Parathyroid adenoma (tissue), 2 donors: Measurements from ENCODE around the gene PHTF2.

Source experiments
- H2AFZ ChIP-seq: fragments of 300-600 bp; sonication (generic); one replicate; pipeline ENCODE4 v1.7.0; 2017; ENCODE audit warnings: antibody characterized with exemption, mild to moderate bottlenecking
- H3K27ac ChIP-seq: fragments of 300-600 bp; sonication (generic); one replicate; pipeline ENCODE4 v1.7.0; 2017
- H3K27me3 ChIP-seq: fragments of 300-600 bp; sonication (generic); one replicate; pipeline ENCODE4 v1.7.0; 2017; ENCODE audit warnings: low read length; ENCODE audit not compliant: control insufficient read depth, insufficient read depth
- H3K36me3 ChIP-seq: fragments of 300-600 bp; sonication (generic); one replicate; pipeline ENCODE4 v1.7.0; 2017; ENCODE audit warnings: low read length; ENCODE audit not compliant: control insufficient read depth, insufficient read depth
- H3K4me1 ChIP-seq: fragments of 300-600 bp; sonication (generic); one replicate; pipeline ENCODE4 v1.7.0; 2017; ENCODE audit warnings: control low read depth
- H3K4me2 ChIP-seq: fragments of 300-600 bp; sonication (generic); one replicate; pipeline ENCODE4 v1.7.0; 2017; ENCODE audit warnings: low read length
- H3K4me3 ChIP-seq: fragments of 300-600 bp; sonication (generic); one replicate; pipeline ENCODE4 v1.7.0; 2017; ENCODE audit warnings: low read depth, low read length
- H3K79me2 ChIP-seq: fragments of 300-600 bp; sonication (generic); one replicate; pipeline ENCODE4 v1.7.0; 2017; ENCODE audit warnings: control low read depth
- H3K9ac ChIP-seq: fragments of 300-600 bp; sonication (generic); one replicate; pipeline ENCODE4 v1.7.0; 2017; ENCODE audit warnings: mild to moderate bottlenecking
- H3K9me3 ChIP-seq: fragments of 300-600 bp; sonication (generic); one replicate; pipeline ENCODE4 v1.7.0; 2017; ENCODE audit warnings: low read length; ENCODE audit not compliant: control insufficient read depth
- CTCF ChIP-seq: fragments of 300-600 bp; sonication (generic); IDR thresholded peaks from one replicate; pipeline ENCODE4 v1.7.0; 2017; ENCODE audit warnings: antibody characterized with exemption, mild to moderate bottlenecking
- donor health status: primary hyperparathyroidism.

The PHTF2 gene

GRCh38 chr7:77935652-77936348 lies 137.2 kb downstream of the PHTF2 start:
- Histone ChIP-seq H3K9me3 (no peaks in the 10 kb centered on the region), H3K79me2 (no peaks in the 10 kb centered on the region), H3K36me3 (no peaks in the 10 kb centered on the region), H3K9ac (no peak overlapping the region), H3K27me3 (no peaks in the 10 kb centered on the region), H3K4me3 (no peak overlapping the region), H3K27ac (no peak overlapping the region), H2AFZ (no peak overlapping the region), H3K4me2 (no peak overlapping the region), H3K4me1 (no peaks in the 10 kb centered on the region)
- TF ChIP-seq CTCF = peak; percentile 27

- Histone ChIP-seq H3K9me3 (no peaks in the 10 kb centered on the region), H3K4me3 (no peak overlapping the region), H3K79me2 (no peaks in the 10 kb centered on the region), H3K27ac (no peak overlapping the region), H3K36me3 (no peaks in the 10 kb centered on the region), H2AFZ (no peak overlapping the region), H3K4me1 (peaks cover 3% of the 10 kb centered on the region), H3K9ac (no peak overlapping the region), H3K27me3 (no peaks in the 10 kb centered on the region), H3K4me2 (no peak overlapping the region)
- TF ChIP-seq CTCF = peak; percentile 69
Observed at GRCh38 chr7:77940647-77941046, 142.1 kb downstream of the PHTF2 start.

- peaks cover 3% of the 10 kb centered on the region for H3K4me1 ChIP-seq
- H2AFZ ChIP-seq = no peak overlapping the region
- H3K36me3 ChIP-seq = no peaks in the 10 kb centered on the region
- no peak overlapping the region for H3K4me2 ChIP-seq
- no peaks in the 10 kb centered on the region for H3K27me3 ChIP-seq
- H3K79me2 ChIP-seq = no peaks in the 10 kb centered on the region
- H3K9me3 ChIP-seq = no peaks in the 10 kb centered on the region
- TF ChIP-seq CTCF = no peak
- H3K9ac ChIP-seq = no peak overlapping the region
- H3K27ac ChIP-seq = no peak overlapping the region
- H3K4me3 ChIP-seq = no peak overlapping the region
Observed at GRCh38 chr7:77942431-77942830, 143.9 kb downstream of the PHTF2 start.

- H3K4me2 ChIP-seq = no peak overlapping the region
- H3K9ac ChIP-seq = no peak overlapping the region
- H3K9me3 ChIP-seq = no peaks in the 10 kb centered on the region
- H2AFZ ChIP-seq = peak overlapping the region; percentile 20
- no peaks in the 10 kb centered on the region for H3K27me3 ChIP-seq
- no peak for TF ChIP-seq CTCF
- H3K79me2 ChIP-seq = no peaks in the 10 kb centered on the region
- no peaks in the 10 kb centered on the region for H3K36me3 ChIP-seq
- H3K4me3 ChIP-seq = no peak overlapping the region
- H3K27ac ChIP-seq = no peak overlapping the region
- H3K4me1 ChIP-seq = peaks cover 3% of the 10 kb centered on the region
Observed at GRCh38 chr7:77944183-77945182, 145.9 kb downstream of the PHTF2 start.
